ENCODE data around the gene ZFP57. TPM values are rescaled to one million over a fixed set of nuclear protein-coding genes. Genes with fewer than 3 reads are reported as not detected.

ZFP57 gene
- total RNA-seq, 1 donor from 2014 or later, result not detected

DNA sequence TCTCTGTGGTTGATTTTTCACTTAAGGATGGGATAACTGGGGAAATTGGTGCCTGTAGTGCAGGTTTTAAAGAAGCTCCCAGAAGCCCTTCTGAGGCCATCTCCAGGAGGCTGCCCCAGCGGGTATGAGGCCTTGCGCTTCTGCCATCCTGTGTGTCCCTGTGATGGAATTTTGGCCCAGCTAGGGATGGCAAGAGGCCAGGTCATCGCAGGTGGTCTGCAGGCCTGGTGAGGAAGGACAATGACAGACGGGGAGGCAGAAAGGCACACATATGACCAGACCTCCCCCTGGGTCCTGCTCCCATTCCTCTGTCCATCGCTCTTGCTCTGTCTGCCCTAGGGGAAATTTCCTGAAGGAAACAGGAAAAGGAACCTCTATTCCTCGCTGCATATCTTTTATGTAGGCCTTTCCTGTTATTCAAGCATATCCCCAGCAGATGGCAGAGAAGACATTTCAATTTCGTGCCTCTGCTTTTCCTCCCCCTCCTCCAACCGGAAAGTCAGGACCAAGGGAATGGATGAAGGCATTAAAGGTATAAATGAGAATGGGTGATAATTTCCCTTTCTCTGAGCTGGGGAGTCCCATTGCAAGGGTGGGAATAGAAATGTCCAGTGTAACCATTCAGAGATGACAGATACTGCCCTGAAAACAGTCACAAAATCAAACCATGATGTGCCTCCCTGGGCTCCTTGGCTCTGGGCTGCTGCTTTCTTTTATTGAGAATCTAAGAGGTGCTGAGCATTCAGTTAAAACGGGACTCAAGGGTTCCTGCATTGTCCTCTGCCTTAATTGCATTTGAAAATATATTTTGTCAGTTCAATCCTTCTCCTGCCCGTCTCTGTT is 24.7 kb upstream of the ZFP57 start:
- H3K4me1 ChIP-seq, result no peaks in the 10 kb centered on the region
- DNase-seq (ENCODE audit: low spot score in 2 of 2), result no peak
- H3K4me3 ChIP-seq, result no peak overlapping the region
- H3K9me3 ChIP-seq, result no peaks in the 10 kb centered on the region
- intact Hi-C loops (cut with DNase I), result loop anchor here (1.0 to 10.0 kb wide), 3 partner anchors 47 to 309 kb away; no protein-coding TSS in a partner anchor
- H3K27me3 ChIP-seq, result no peaks in the 10 kb centered on the region
- no peaks in the 10 kb centered on the region for H3K36me3 ChIP-seq
- H3K27ac ChIP-seq, result no peak overlapping the region
- TF ChIP-seq, protein P1, sequence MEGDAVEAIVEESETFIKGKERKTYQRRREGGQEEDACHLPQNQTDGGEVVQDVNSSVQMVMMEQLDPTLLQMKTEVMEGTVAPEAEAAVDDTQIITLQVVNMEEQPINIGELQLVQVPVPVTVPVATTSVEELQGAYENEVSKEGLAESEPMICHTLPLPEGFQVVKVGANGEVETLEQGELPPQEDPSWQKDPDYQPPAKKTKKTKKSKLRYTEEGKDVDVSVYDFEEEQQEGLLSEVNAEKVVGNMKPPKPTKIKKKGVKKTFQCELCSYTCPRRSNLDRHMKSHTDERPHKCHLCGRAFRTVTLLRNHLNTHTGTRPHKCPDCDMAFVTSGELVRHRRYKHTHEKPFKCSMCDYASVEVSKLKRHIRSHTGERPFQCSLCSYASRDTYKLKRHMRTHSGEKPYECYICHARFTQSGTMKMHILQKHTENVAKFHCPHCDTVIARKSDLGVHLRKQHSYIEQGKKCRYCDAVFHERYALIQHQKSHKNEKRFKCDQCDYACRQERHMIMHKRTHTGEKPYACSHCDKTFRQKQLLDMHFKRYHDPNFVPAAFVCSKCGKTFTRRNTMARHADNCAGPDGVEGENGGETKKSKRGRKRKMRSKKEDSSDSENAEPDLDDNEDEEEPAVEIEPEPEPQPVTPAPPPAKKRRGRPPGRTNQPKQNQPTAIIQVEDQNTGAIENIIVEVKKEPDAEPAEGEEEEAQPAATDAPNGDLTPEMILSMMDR (IDR thresholded peaks at IDR 0.05), result peak; percentile 54 to 62 (median 60)

DNA sequence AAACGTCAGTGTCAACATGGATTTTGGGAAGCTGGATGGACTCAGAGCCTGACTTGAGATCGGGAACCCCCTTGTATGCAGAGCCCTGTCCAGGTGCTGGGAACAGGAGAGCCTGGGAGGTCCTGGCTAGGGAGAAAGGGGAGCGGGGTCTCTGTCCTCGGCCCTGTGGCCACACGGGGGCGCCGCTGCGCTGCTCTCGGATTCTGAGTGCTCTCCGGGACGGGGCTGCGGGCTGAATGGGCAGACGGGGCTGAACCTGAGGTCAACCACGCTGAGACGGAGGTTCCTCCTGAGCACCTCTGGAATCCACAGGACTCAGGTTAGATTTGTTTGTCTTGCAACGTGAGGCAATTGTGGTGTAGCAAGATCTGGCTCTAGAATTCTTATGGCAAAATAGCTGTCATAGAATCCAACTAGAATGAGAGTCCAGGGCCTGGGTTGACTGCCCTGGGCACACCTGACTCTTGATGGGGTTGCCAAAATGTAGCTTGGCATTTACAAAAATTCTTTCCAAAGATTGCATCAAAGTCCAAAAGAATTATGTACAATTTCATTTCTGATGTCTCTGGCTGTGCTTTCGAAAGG is 21.7 kb upstream of the ZFP57 start:
- Histone ChIP-seq H3K4me3 (no peak overlapping the region), H3K9me3 (no peaks in the 10 kb centered on the region), H3K27me3 (no peaks in the 10 kb centered on the region), H3K4me1 (no peaks in the 10 kb centered on the region), H3K36me3 (no peaks in the 10 kb centered on the region), H3K27ac (no peak overlapping the region)
- intact Hi-C loops (cut with DNase I), result loop anchor here (10.0 kb wide), 1 partner anchor 312 kb away; no protein-coding TSS in a partner anchor
- no peak for DNase-seq (ENCODE audit: low spot score in 2 of 2)
- TF ChIP-seq, protein P1 (IDR thresholded peaks at IDR 0.05), result peak in 1 of 3 experiments; percentile 44

DNA sequence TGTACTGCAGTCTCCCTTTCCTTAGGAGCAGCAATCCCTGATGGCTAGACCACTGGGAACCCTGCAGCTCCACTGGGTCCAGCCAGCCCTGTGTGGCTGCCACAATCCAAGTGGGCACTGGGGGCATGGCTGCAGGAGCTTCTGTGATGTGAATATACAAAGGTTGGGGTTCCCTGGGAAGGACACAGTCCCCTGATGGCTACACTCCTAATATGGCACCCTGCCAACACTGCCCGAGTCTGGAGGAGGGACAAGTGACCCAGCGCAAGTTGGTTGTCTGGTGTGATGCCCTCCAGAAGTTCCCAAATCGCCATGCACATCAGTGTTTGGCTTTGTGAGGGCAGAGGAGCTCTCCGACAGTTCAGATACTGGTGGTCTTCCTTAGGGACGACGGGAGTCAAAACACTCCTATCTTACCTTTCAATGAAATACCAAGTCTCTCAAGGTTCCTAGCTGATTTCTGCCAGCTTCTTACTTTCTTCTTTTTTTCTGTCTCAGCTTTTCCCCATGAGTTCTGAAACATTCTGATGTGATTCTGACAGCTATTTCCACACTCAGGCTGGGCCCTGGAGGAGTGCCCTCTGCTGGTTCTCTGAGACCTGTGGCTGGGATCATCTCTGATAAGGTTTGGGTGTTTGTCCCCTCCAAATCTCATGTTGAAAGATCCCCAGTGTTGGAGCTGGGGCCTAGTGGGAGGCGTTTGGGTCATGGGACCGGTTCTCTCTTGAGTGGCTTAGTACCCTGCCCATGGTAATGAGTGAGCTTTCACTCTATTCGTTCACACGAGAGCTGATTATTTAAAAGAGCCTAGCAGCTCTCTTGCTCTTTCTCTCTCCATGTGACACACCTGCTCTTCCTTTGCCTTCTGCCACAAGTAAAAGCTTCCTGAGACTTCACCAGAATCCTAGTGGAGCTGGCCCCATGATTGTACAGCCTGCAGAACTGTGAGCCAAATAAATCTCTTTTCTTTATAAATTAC is 15.5 kb upstream of the ZFP57 start:
- H3K4me1 ChIP-seq, result no peaks in the 10 kb centered on the region
- no peaks in the 10 kb centered on the region for H3K36me3 ChIP-seq
- TF ChIP-seq, protein P1 (IDR thresholded peaks at IDR 0.05), result peak in 2 of 3 experiments; percentile 12 to 42
- H3K4me3 ChIP-seq, result no peak overlapping the region
- no peak overlapping the region for H3K27ac ChIP-seq
- no peak for DNase-seq (ENCODE audit: low spot score in 2 of 2)
- H3K9me3 ChIP-seq, result peaks cover 0 to 5% of the 10 kb centered on the region in 2 donors
- no peaks in the 10 kb centered on the region for H3K27me3 ChIP-seq
- intact Hi-C loops (cut with DNase I), result loop anchor here (2.0 kb wide), 1 partner anchor 48 kb away; no protein-coding TSS in a partner anchor

DNA sequence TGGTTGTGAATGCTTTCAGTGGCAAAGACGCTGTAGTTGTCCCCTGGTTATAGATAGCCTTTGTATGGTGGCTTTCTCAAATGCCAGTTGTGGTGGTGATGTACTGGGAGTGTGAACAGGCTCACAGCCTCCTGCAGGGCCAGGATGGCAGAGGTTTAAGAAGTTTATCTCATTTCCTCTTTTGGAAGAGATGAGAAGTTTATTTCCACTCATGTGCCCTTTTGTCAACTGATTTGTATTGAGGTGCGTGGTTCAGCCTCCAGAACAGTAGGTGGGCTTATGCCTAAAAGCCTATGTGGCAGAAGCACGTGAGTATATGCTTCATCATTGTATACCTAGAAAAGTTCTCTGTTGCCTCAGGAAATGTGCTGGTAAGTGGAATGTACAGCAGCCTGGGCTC is 13.7 kb upstream of the ZFP57 start:
- TF ChIP-seq, protein P1 (IDR thresholded peaks at IDR 0.05), result no peak
- DNase-seq (ENCODE audit: low spot score in 2 of 2), result no peak
- no peak overlapping the region for H3K27ac ChIP-seq
- H3K4me1 ChIP-seq, result no peaks in the 10 kb centered on the region
- intact Hi-C loops (cut with DNase I), result no loop called here
- H3K4me3 ChIP-seq, result no peak overlapping the region
- H3K27me3 ChIP-seq, result no peaks in the 10 kb centered on the region
- no peaks in the 10 kb centered on the region for H3K36me3 ChIP-seq
- peaks cover 0 to 5% of the 10 kb centered on the region in 2 donors for H3K9me3 ChIP-seq

DNA sequence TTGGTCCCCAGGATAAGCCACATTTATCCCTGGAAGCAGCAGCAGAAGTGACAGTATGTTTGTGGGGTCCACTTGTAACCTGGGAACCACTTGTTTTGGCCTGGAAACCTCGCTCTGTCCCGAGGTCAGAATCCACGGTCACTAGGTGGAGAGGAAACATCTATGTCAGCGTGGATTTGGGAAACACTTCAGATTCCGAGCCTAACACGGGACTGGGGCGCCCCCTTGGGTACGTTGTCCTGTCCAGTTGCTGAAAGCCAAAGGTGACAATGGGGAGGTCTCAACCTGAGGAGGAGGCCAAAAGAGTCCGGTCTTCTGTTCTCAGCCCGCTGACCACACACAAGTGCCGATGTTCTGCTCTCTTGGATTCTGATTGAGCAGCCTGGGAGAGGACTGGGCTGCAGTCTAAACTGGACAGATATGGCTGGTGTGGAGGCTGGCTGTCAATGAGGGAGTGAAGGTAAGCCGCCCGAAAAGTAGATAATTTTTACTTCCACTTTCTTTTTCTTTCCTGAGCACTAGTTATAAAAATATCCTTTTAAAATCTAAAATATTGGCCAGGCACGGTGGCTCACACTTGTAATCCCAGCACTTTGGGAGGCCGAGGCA is 4.9 kb upstream of the ZFP57 start:
- Histone ChIP-seq H3K27ac (no peak overlapping the region), H3K36me3 (no peaks in the 10 kb centered on the region), H3K4me1 (no peaks in the 10 kb centered on the region), H3K9me3 (no peaks in the 10 kb centered on the region), H3K27me3 (no peaks in the 10 kb centered on the region), H3K4me3 (no peak overlapping the region)
- TF ChIP-seq, protein P1 (IDR thresholded peaks at IDR 0.05), result peak in 1 of 3 experiments; percentile 32
- intact Hi-C loops (cut with DNase I), result loop anchor here (2.0 kb wide), 1 partner anchor 35 kb away; no protein-coding TSS in a partner anchor
- DNase-seq (ENCODE audit: low spot score in 2 of 2), result no peak

Data from ascending aorta (tissue), 2 donors.